CD4-positive, alpha-beta T cell treated with Interleukin-15 for 1 hour (primary cell): ENCODE data around the gene CIB2.

Experiments used
- DNase-seq: peaks from one replicate; pipeline ENCODE4 v3.0.0-alpha.2; 2020

Gene CIB2

GRCh38 chr15:78064544-78064943, 66.7 kb downstream of the CIB2 start:
- DNase-seq = no peak

GRCh38 chr15:78063970-78064385, 67.3 kb downstream of the CIB2 start:
- no peak for DNase-seq

GRCh38 chr15:78063217-78063616, 68.0 kb downstream of the CIB2 start:
- no peak for DNase-seq

GRCh38 chr15:78061963-78062427, 69.2 kb downstream of the CIB2 start:
- no peak for DNase-seq

GRCh38 chr15:78060232-78060631, 71.0 kb downstream of the CIB2 start:
- DNase-seq = no peak

GRCh38 chr15:78059110-78059839, 72.0 kb downstream of the CIB2 start:
- no peak for DNase-seq

- no peak for DNase-seq
Observed at GRCh38 chr15:78058401-78058935, 72.8 kb downstream of the CIB2 start.

- DNase-seq = no peak
Observed at GRCh38 chr15:78057803-78058202, 73.4 kb downstream of the CIB2 start.

GRCh38 chr15:78056714-78057269, 74.5 kb downstream of the CIB2 start:
- peak; percentile 51 for DNase-seq

- DNase-seq = no peak
Observed at GRCh38 chr15:78055919-78056713, 75.1 kb downstream of the CIB2 start.

- DNase-seq = peak; percentile 68
Observed at GRCh38 chr15:78054966-78055365, 76.3 kb downstream of the CIB2 start.
